Naive thymus-derived CD4-positive, alpha-beta T cell (primary cell): ENCODE results near the gene KCNIP4. TPM values are rescaled to one million over a fixed set of nuclear protein-coding genes. Genes with fewer than 3 reads are reported as not detected.

ENCODE experiments used
- ATAC-seq: fragments of 150-1000 bp; cut with Tn5 transposase; 2 replicates; pipeline ENCODE4 v1.10.0; 2021; ENCODE audit warnings: mild to moderate bottlenecking, moderate library complexity
- CTCF ChIA-PET: fragments of 350-600 bp; sonication (Branson Sonifier 250); formaldehyde crosslinking; loops from one replicate; lab custom pipeline; 2021; ENCODE audit warnings: antibody characterized with exemption; lab: Charles Lee
- POLR2A ChIA-PET: fragments of 350-600 bp; sonication (Branson Sonifier 250); formaldehyde crosslinking; loops from one replicate; lab custom pipeline; 2021; ENCODE audit warnings: antibody characterized with exemption, inconsistent platforms; lab: Charles Lee
- DNase-seq, 9 donors: peaks; one replicate each; pipeline versions ENCODE4 v3.0.0 to v3.0.0-alpha.2; 2020 to 2022; ENCODE audit warnings: mixed read lengths in 1 of 9
- H3K27ac ChIP-seq: one replicate; pipeline ENCODE4 v1.7.0; 2013; ENCODE audit warnings: mild to moderate bottlenecking, low read depth, low read length, moderate library complexity
- H3K27me3 ChIP-seq, 2 donors: one replicate each; pipeline ENCODE4 v1.7.0; 2013; ENCODE audit warnings: low read length in 2 of 2, mild to moderate bottlenecking in 2 of 2, moderate library complexity in 2 of 2; ENCODE audit not compliant: control insufficient read depth in 2 of 2, insufficient read depth in 2 of 2
- H3K36me3 ChIP-seq, 3 experiments: 1 replicate in 2 of 3; 2 replicates in 1 of 3; pipeline ENCODE4 v1.7.0; 2013; ENCODE audit warnings: low read length in 3 of 3, mild to moderate bottlenecking in 3 of 3, moderate library complexity in 1 of 3; ENCODE audit not compliant: insufficient read depth in 3 of 3, control insufficient read depth in 2 of 3
- H3K4me1 ChIP-seq, 2 donors: one replicate each; pipeline ENCODE4 v1.7.0; 2013; ENCODE audit warnings: low read length in 2 of 2, mild to moderate bottlenecking in 2 of 2, moderate library complexity in 1 of 2; ENCODE audit not compliant: control insufficient read depth in 2 of 2, insufficient read depth in 2 of 2
- H3K4me3 ChIP-seq: 2 replicates; pipeline ENCODE4 v1.7.0; 2013; ENCODE audit warnings: mild to moderate bottlenecking, low read length
- H3K9me3 ChIP-seq, 3 experiments: 1 replicate in 2 of 3; 2 replicates in 1 of 3; pipeline ENCODE4 v1.7.0; 2013; ENCODE audit warnings: low read length in 3 of 3; ENCODE audit not compliant: control insufficient read depth in 2 of 3
- H3K27ac Mint-ChIP-seq, 9 donors: one replicate each; pipeline ENCODE4 v1.8.0; 2020 to 2022; ENCODE audit warnings: mixed read lengths in 9 of 9, mild to moderate bottlenecking in 8 of 9, moderate library complexity in 5 of 9, inconsistent platforms in 2 of 9
- H3K27me3 Mint-ChIP-seq, 5 donors: one replicate each; pipeline ENCODE4 v1.8.0; 2021 to 2022; ENCODE audit warnings: mixed read lengths in 5 of 5, mild to moderate bottlenecking in 1 of 5
- H3K36me3 Mint-ChIP-seq, 5 donors: one replicate each; pipeline ENCODE4 v1.8.0; 2020 to 2022; ENCODE audit warnings: mixed read lengths in 5 of 5, mild to moderate bottlenecking in 3 of 5, inconsistent platforms in 1 of 5
- H3K4me1 Mint-ChIP-seq, 7 donors: one replicate each; pipeline ENCODE4 v1.8.0; 2020 to 2022; ENCODE audit warnings: mixed read lengths in 7 of 7, mild to moderate bottlenecking in 3 of 7, inconsistent platforms in 1 of 7
- H3K4me3 Mint-ChIP-seq, 10 donors: one replicate each; pipeline ENCODE4 v1.8.0; 2020 to 2022; ENCODE audit warnings: mild to moderate bottlenecking in 10 of 10, mixed read lengths in 10 of 10, moderate library complexity in 6 of 10, inconsistent platforms in 2 of 10
- H3K9me3 Mint-ChIP-seq, 11 donors: one replicate each; pipeline ENCODE4 v1.8.0; 2020 to 2022; ENCODE audit warnings: mixed read lengths in 11 of 11, mild to moderate bottlenecking in 4 of 11, inconsistent platforms in 1 of 11, moderate library complexity in 1 of 11
- intact Hi-C, 2 donors: fragments of 100-400 bp; cut with micrococcal nuclease; formaldehyde crosslinking; loops; one replicate each; pipeline ENCODE4 v1.15.1; 2023
- polyA plus RNA-seq, 2 donors: library from polyadenylated mRNA; unstranded; fragments of 300-500 nt; fragmentation: Illumina TruSeq; gene quantifications; one replicate each; pipeline ENCODE4 v1.2.3, GENCODE V29; 2021
- total RNA-seq, 6 experiments: library from RNA in 5 of 6; stranded (reverse) in 5 of 6; gene quantifications; 1 replicate in 5 of 6; 2 replicates in 1 of 6; pipeline ENCODE4 v1.2.3 and lab custom pipeline; 2021 to 2026

The KCNIP4 gene
- total and polyA plus RNA-seq, 7 experiments from 2014 or later = 0.29 TPM; not detected in 6

GRCh38 chr4:21845663-21846062, 102.9 kb downstream of the KCNIP4 start:
- Histone ChIP-seq H3K9me3 (no peaks in the 10 kb centered on the region), H3K4me3 (no peak overlapping the region), H3K36me3 (no peaks in the 10 kb centered on the region), H3K27ac (no peak overlapping the region), H3K27me3 (no peaks in the 10 kb centered on the region), H3K4me1 (no peaks in the 10 kb centered on the region)
- Mint-ChIP-seq H3K27me3 (no peaks in the 10 kb centered on the region), H3K36me3 (no peaks in the 10 kb centered on the region), H3K27ac (no peak overlapping the region), H3K4me3 (no peak overlapping the region), H3K4me1 (no peaks in the 10 kb centered on the region), H3K9me3 (peaks cover 0 to 2% (median 0%) of the 10 kb centered on the region in 11 donors)
- POLR2A ChIA-PET = no interaction called here
- DNase-seq (no peak), ATAC-seq (no peak)
- CTCF ChIA-PET = no interaction called here
- intact Hi-C loops = no loop called here

GRCh38 chr4:21835712-21836111, 112.9 kb downstream of the KCNIP4 start:
- Mint-ChIP-seq H3K27ac (no peak overlapping the region), H3K27me3 (no peaks in the 10 kb centered on the region), H3K4me1 (no peaks in the 10 kb centered on the region), H3K36me3 (no peaks in the 10 kb centered on the region), H3K4me3 (no peak overlapping the region), H3K9me3 (peaks cover 0 to 13% (median 6%) of the 10 kb centered on the region in 11 donors)
- intact Hi-C loops = no loop called here
- no peaks in the 10 kb centered on the region for H3K4me1 ChIP-seq
- ChIA-PET POLR2A (no interaction called here), CTCF (no interaction called here)
- no peak for DNase-seq
- no peak overlapping the region for H3K27ac ChIP-seq
- no peak for ATAC-seq
- H3K36me3 ChIP-seq = no peaks in the 10 kb centered on the region
- no peaks in the 10 kb centered on the region for H3K27me3 ChIP-seq
- H3K4me3 ChIP-seq = no peak overlapping the region
- no peaks in the 10 kb centered on the region for H3K9me3 ChIP-seq

GRCh38 chr4:21830272-21830671, 118.3 kb downstream of the KCNIP4 start:
- ChIA-PET CTCF (no interaction called here), POLR2A (no interaction called here)
- H3K36me3 ChIP-seq = no peaks in the 10 kb centered on the region
- ATAC-seq = no peak
- H3K27me3 ChIP-seq = no peaks in the 10 kb centered on the region
- peaks cover 0 to 6% (median 0%) of the 10 kb centered on the region in 5 donors for H3K27me3 Mint-ChIP-seq
- H3K4me1 ChIP-seq = no peaks in the 10 kb centered on the region
- H3K27ac Mint-ChIP-seq = no peak overlapping the region
- intact Hi-C loops = no loop called here
- no peak overlapping the region for H3K27ac ChIP-seq
- peaks cover 0 to 13% (median 7%) of the 10 kb centered on the region in 11 donors for H3K9me3 Mint-ChIP-seq
- no peaks in the 10 kb centered on the region for H3K36me3 Mint-ChIP-seq
- no peaks in the 10 kb centered on the region for H3K4me1 Mint-ChIP-seq
- no peak overlapping the region for H3K4me3 ChIP-seq
- H3K4me3 Mint-ChIP-seq = no peak overlapping the region
- no peak for DNase-seq
- H3K9me3 ChIP-seq = no peaks in the 10 kb centered on the region

- CTCF ChIA-PET = no interaction called here
- no peak overlapping the region for H3K4me3 Mint-ChIP-seq
- no peak for DNase-seq
- H3K27ac ChIP-seq = no peak overlapping the region
- POLR2A ChIA-PET = no interaction called here
- H3K27me3 Mint-ChIP-seq = peaks cover 0 to 11% (median 5%) of the 10 kb centered on the region in 5 donors
- H3K36me3 Mint-ChIP-seq = no peaks in the 10 kb centered on the region
- no peaks in the 10 kb centered on the region for H3K4me1 Mint-ChIP-seq
- H3K9me3 Mint-ChIP-seq = peaks cover 0 to 13% (median 7%) of the 10 kb centered on the region in 11 donors
- no peaks in the 10 kb centered on the region for H3K4me1 ChIP-seq
- no peak overlapping the region for H3K27ac Mint-ChIP-seq
- ATAC-seq = no peak
- no peaks in the 10 kb centered on the region for H3K36me3 ChIP-seq
- no peak overlapping the region for H3K4me3 ChIP-seq
- H3K27me3 ChIP-seq = no peaks in the 10 kb centered on the region
- no peaks in the 10 kb centered on the region for H3K9me3 ChIP-seq
- intact Hi-C loops = no loop called here
Measured at GRCh38 chr4:21827575-21827974, 121.0 kb downstream of the KCNIP4 start.

GRCh38 chr4:21826071-21826470, 122.5 kb downstream of the KCNIP4 start:
- H3K4me1 ChIP-seq = no peaks in the 10 kb centered on the region
- ChIA-PET CTCF (no interaction called here), POLR2A (no interaction called here)
- no peaks in the 10 kb centered on the region for H3K27me3 ChIP-seq
- H3K27ac ChIP-seq = no peak overlapping the region
- intact Hi-C loops = no loop called here
- Mint-ChIP-seq H3K36me3 (no peaks in the 10 kb centered on the region), H3K9me3 (peaks cover 0 to 3% (median 0%) of the 10 kb centered on the region in 11 donors), H3K27ac (no peak overlapping the region), H3K4me3 (no peak overlapping the region), H3K4me1 (no peaks in the 10 kb centered on the region), H3K27me3 (peaks cover 0 to 11% (median 5%) of the 10 kb centered on the region in 5 donors)
- DNase-seq = no peak
- no peak overlapping the region for H3K4me3 ChIP-seq
- H3K36me3 ChIP-seq = no peaks in the 10 kb centered on the region
- no peak for ATAC-seq
- no peaks in the 10 kb centered on the region for H3K9me3 ChIP-seq

- H3K27me3 ChIP-seq = no peaks in the 10 kb centered on the region
- no peak for DNase-seq
- peaks cover 0 to 3% (median 0%) of the 10 kb centered on the region in 7 donors for H3K4me1 Mint-ChIP-seq
- H3K4me1 ChIP-seq = no peaks in the 10 kb centered on the region
- H3K4me3 ChIP-seq = no peak overlapping the region
- H3K36me3 ChIP-seq = no peaks in the 10 kb centered on the region
- intact Hi-C loops = no loop called here
- no peak overlapping the region for H3K27ac Mint-ChIP-seq
- ChIA-PET CTCF (no interaction called here), POLR2A (no interaction called here)
- H3K36me3 Mint-ChIP-seq = peaks cover 0 to 3% (median 0%) of the 10 kb centered on the region in 5 donors
- no peak overlapping the region for H3K27ac ChIP-seq
- peaks cover 0 to 7% (median 0%) of the 10 kb centered on the region in 5 donors for H3K27me3 Mint-ChIP-seq
- peaks cover 2 to 37% (median 18%) of the 10 kb centered on the region in 11 donors for H3K9me3 Mint-ChIP-seq
- H3K4me3 Mint-ChIP-seq = no peak overlapping the region
- ATAC-seq = no peak
- H3K9me3 ChIP-seq = peaks cover 0 to 4% (median 3%) of the 10 kb centered on the region in 3 experiments
Measured at GRCh38 chr4:21819086-21819485, 129.5 kb downstream of the KCNIP4 start.

- ChIA-PET CTCF (no interaction called here), POLR2A (no interaction called here)
- Histone ChIP-seq H3K4me3 (no peak overlapping the region), H3K4me1 (no peaks in the 10 kb centered on the region), H3K9me3 (peaks cover 0 to 4% (median 3%) of the 10 kb centered on the region in 3 experiments), H3K27ac (no peak overlapping the region), H3K27me3 (no peaks in the 10 kb centered on the region), H3K36me3 (no peaks in the 10 kb centered on the region)
- Mint-ChIP-seq H3K4me3 (no peak overlapping the region), H3K36me3 (peaks cover 0 to 3% (median 0%) of the 10 kb centered on the region in 5 donors), H3K4me1 (peaks cover 0 to 3% (median 0%) of the 10 kb centered on the region in 7 donors), H3K27ac (no peak overlapping the region), H3K9me3 (peaks cover 2 to 37% (median 18%) of the 10 kb centered on the region in 11 donors), H3K27me3 (no peaks in the 10 kb centered on the region)
- ATAC-seq (no peak), DNase-seq (no peak)
- intact Hi-C loops = no loop called here
Measured at GRCh38 chr4:21815651-21816377, 132.8 kb downstream of the KCNIP4 start.
